DMS 273 (cell line): ENCODE results near the gene USP37.
"Not testable (repeated sequence)": the region's sequence is repeated elsewhere in the genome, so short reads cannot be mapped to it uniquely, and the experiment has no call there.

ENCODE experiments used
- DNase-seq: peaks from one replicate; lab custom pipeline; 2025; ENCODE audit not compliant: unreplicated experiment; lab: John Stamatoyannopoulos, UW

Gene USP37

GRCh38 chr2:218554225-218554624, 13.9 kb downstream of the USP37 start:
- not testable (repeated sequence) for DNase-seq

GRCh38 chr2:218547978-218548377, 20.2 kb downstream of the USP37 start:
- DNase-seq, result no peak

GRCh38 chr2:218547511-218547910, 20.6 kb downstream of the USP37 start:
- no peak for DNase-seq

- DNase-seq, result no peak
Observed at GRCh38 chr2:218546012-218546411, 22.1 kb downstream of the USP37 start.

GRCh38 chr2:218540015-218540414, 28.1 kb downstream of the USP37 start:
- DNase-seq, result no peak

- no peak for DNase-seq
Observed at GRCh38 chr2:218536804-218537494, 31.2 kb downstream of the USP37 start.

- no peak for DNase-seq
Observed at GRCh38 chr2:218529990-218530389, 38.2 kb downstream of the USP37 start.

- DNase-seq, result not testable (repeated sequence)
Observed at GRCh38 chr2:218528409-218528808, 39.7 kb downstream of the USP37 start.

GRCh38 chr2:218523651-218524050, 44.5 kb downstream of the USP37 start:
- DNase-seq, result no peak

- DNase-seq, result no peak
Observed at GRCh38 chr2:218518876-218519275, 49.3 kb downstream of the USP37 start.

GRCh38 chr2:218517434-218518206, 50.5 kb downstream of the USP37 start:
- no peak for DNase-seq

GRCh38 chr2:218516614-218517013, 51.5 kb downstream of the USP37 start:
- DNase-seq, result peak; percentile 29

- DNase-seq, result no peak
Observed at GRCh38 chr2:218513676-218514075, 54.5 kb downstream of the USP37 start.

- no peak for DNase-seq
Observed at GRCh38 chr2:218508299-218508698, 59.9 kb downstream of the USP37 start.

GRCh38 chr2:218505754-218506371, 62.3 kb downstream of the USP37 start:
- no peak for DNase-seq

GRCh38 chr2:218501665-218502064, 66.5 kb downstream of the USP37 start:
- no peak for DNase-seq

- DNase-seq, result no peak
Observed at GRCh38 chr2:218500501-218501060, 67.6 kb downstream of the USP37 start.

GRCh38 chr2:218485986-218486667, 82.0 kb downstream of the USP37 start:
- DNase-seq, result peak; percentile 9

- DNase-seq, result no peak
Observed at GRCh38 chr2:218482651-218483050, 85.5 kb downstream of the USP37 start.

GRCh38 chr2:218479595-218479994, 88.6 kb downstream of the USP37 start:
- DNase-seq, result no peak

- no peak for DNase-seq
Observed at GRCh38 chr2:218478544-218478943, 89.6 kb downstream of the USP37 start.
